ENCODE data around the gene SGK1. TPM values are rescaled to one million over a fixed set of nuclear protein-coding genes. Genes with fewer than 3 reads are reported as not detected.

SGK1 gene
- total RNA-seq, 1 experiment from 2014 or later: 7.8 TPM

GRCh38 chr6:134250776-134251175 lies 67.1 kb downstream of the SGK1 start:
- Histone ChIP-seq H2BK12ac (ENCODE audit: insufficient read length, low read depth, low read length) (no peak overlapping the region), H3K4me2 (ENCODE audit: insufficient read depth, insufficient read length, low read length) (no peak overlapping the region), H3K27me3 (ENCODE audit: insufficient read depth, low read length) (no peaks in the 10 kb centered on the region), H4K5ac (ENCODE audit: insufficient read length, low read depth, low read length) (no peak overlapping the region), H2AFZ (ENCODE audit: low read length) (no peak overlapping the region), H4K8ac (replicated peaks; ENCODE audit: insufficient read length, low read depth, low read length) (no peak overlapping the region), H3K56ac (ENCODE audit: insufficient read length, low read depth, low read length) (no peak overlapping the region), H2BK20ac (ENCODE audit: low read depth, low read length, poor library complexity, severe bottlenecking) (no peak overlapping the region), H3K9me3 (ENCODE audit: control insufficient read depth, low read depth, low read length) (no peaks in the 10 kb centered on the region), H3K23me2 (ENCODE audit: insufficient read length, low read depth, low read length, poor library complexity, severe bottlenecking) (no peaks in the 10 kb centered on the region), H3K27ac (ENCODE audit: insufficient read length, low read depth, low read length) (no peak overlapping the region), H3K4ac (ENCODE audit: low read depth, low read length) (no peak overlapping the region), H4K20me1 (ENCODE audit: control insufficient read depth, insufficient read depth, insufficient read length) (no peaks in the 10 kb centered on the region), H2BK5ac (ENCODE audit: insufficient read length, low read length) (no peak overlapping the region), H3T11ph (ENCODE audit: low read length) (no peak overlapping the region), H3K79me1 (ENCODE audit: insufficient read depth, low read depth, low read length, poor library complexity, severe bottlenecking) (no peaks in the 10 kb centered on the region), H3K18ac (ENCODE audit: insufficient read length, low read depth, low read length) (no peak overlapping the region), H3K14ac (ENCODE audit: insufficient read depth, low read length) (no peak overlapping the region), H4K91ac (ENCODE audit: insufficient read length, low read depth, low read length) (no peak overlapping the region), H3K79me2 (ENCODE audit: insufficient read depth, low read length) (no peaks in the 10 kb centered on the region), H2BK120ac (ENCODE audit: low read depth, low read length, poor library complexity, severe bottlenecking) (no peak overlapping the region), H3K23ac (ENCODE audit: insufficient read length, low read depth, low read length) (no peak overlapping the region), H2AK5ac (ENCODE audit: insufficient read length, low read length) (no peak overlapping the region), H3K9ac (ENCODE audit: extremely low read depth, insufficient read length, low read length) (no peak overlapping the region), H3K4me1 (ENCODE audit: insufficient read depth, low read length) (no peaks in the 10 kb centered on the region), H2BK15ac (ENCODE audit: low read depth, low read length) (no peak overlapping the region)
- Mint-ChIP-seq H3K9me3 (no peaks in the 10 kb centered on the region), H3K36me3 (ENCODE audit: insufficient read depth in 1 of 3, low read depth in 3 of 3) (no peaks in the 10 kb centered on the region), H3K27ac (peak overlapping the region in 1 of 3 experiments; percentile 70; a peak in 2 of 7 replicates), H3K4me1 (peaks cover 14 to 18% of the 10 kb centered on the region in 2 experiments), H3K27me3 (ENCODE audit: low read depth) (no peaks in the 10 kb centered on the region), H3K4me3 (no peak overlapping the region)
- no CpG with 5 or more reads among the region's 2 CpGs for WGBS (ENCODE audit: extremely low coverage, insufficient read length, low lambda C conversion rate)
- DNase-seq: no peak
- no peak for TF ChIP-seq CTCF (conservative IDR thresholded peaks at IDR 0.05)
